Caki2 (cell line): ENCODE measurements around the gene BLCAP. TPM values are rescaled to one million over a fixed set of nuclear protein-coding genes. Genes with fewer than 3 reads are reported as not detected.
"Not testable (repeated sequence)": the region's sequence is repeated elsewhere in the genome, so short reads cannot be mapped to it uniquely, and the experiment has no call there.

Experiments used
- DNase-seq: peaks from one replicate; pipeline ENCODE4 v3.0.0-alpha.2; 2015; ENCODE audit warnings: low read depth
- in situ Hi-C: cut with HindIII; loops from 2 replicates; pipeline ENCODE4 v1.10.0; 2016; ENCODE audit warnings: low sequenced_read_pairs, low pct_unique_long_range_greater_than_20kb, mixed read lengths
- total RNA-seq: library from RNA; depleted of rRNA; stranded (reverse); fragments of >200 nt; shearing (Covaris generic); gene quantifications from 2 replicates; pipeline ENCODE4 v1.2.3, GENCODE V29; 2014; ENCODE audit warnings: low replicate concordance

The BLCAP gene
- total RNA-seq, 1 experiment from 2014 or later: 28.3 TPM

GRCh38 chr20:37559312-37560027 is 31.8 kb upstream of the BLCAP start:
- no peak for DNase-seq
- in situ Hi-C loops: no loop called here

- DNase-seq: no peak
- in situ Hi-C loops: no loop called here
These were observed 31.1 kb upstream of the BLCAP start for GRCh38 chr20:37558779-37559178.

- in situ Hi-C loops: no loop called here
- DNase-seq: no peak
These were observed 30.6 kb upstream of the BLCAP start for GRCh38 chr20:37558306-37558705.

- in situ Hi-C loops: no loop called here
- no peak for DNase-seq
These were observed 28.9 kb upstream of the BLCAP start for GRCh38 chr20:37556538-37556937.

- in situ Hi-C loops: not testable (repeated sequence)
These were observed 27.1 kb upstream of the BLCAP start for GRCh38 chr20:37554721-37555298.

GRCh38 chr20:37552415-37552814 is 24.7 kb upstream of the BLCAP start:
- in situ Hi-C loops: no loop called here
- peak; percentile 46 for DNase-seq

More at GRCh38 chr20:37554721-37555298, 27.1 kb upstream of the BLCAP start:
- not testable (repeated sequence) for DNase-seq

GRCh38 chr20:37551660-37552059 is 24.0 kb upstream of the BLCAP start:
- DNase-seq, in situ Hi-C loops: not testable (repeated sequence)

GRCh38 chr20:37550101-37550920 is 22.6 kb upstream of the BLCAP start:
- DNase-seq, in situ Hi-C loops: not testable (repeated sequence)

GRCh38 chr20:37547912-37548311 is 20.2 kb upstream of the BLCAP start:
- no peak for DNase-seq
- in situ Hi-C loops: no loop called here

GRCh38 chr20:37545516-37545915 is 17.8 kb upstream of the BLCAP start:
- DNase-seq: no peak
- in situ Hi-C loops: no loop called here

GRCh38 chr20:37544386-37544785 is 16.7 kb upstream of the BLCAP start:
- in situ Hi-C loops: no loop called here
- DNase-seq: no peak

- in situ Hi-C loops: no loop called here
- DNase-seq: no peak
These were observed 16.2 kb upstream of the BLCAP start for GRCh38 chr20:37543828-37544227.

- DNase-seq: no peak
- in situ Hi-C loops: no loop called here
These were observed 14.6 kb upstream of the BLCAP start for GRCh38 chr20:37542281-37542680.

- in situ Hi-C loops: no loop called here
- DNase-seq: no peak
These were observed 13.7 kb upstream of the BLCAP start for GRCh38 chr20:37541326-37541725.

GRCh38 chr20:37540838-37541237 is 13.2 kb upstream of the BLCAP start:
- in situ Hi-C loops, DNase-seq: not testable (repeated sequence)

GRCh38 chr20:37540001-37540400 is 12.3 kb upstream of the BLCAP start:
- no peak for DNase-seq
- in situ Hi-C loops: no loop called here

- DNase-seq: no peak
- in situ Hi-C loops: no loop called here
These were observed 11.7 kb upstream of the BLCAP start for GRCh38 chr20:37539424-37539823.

GRCh38 chr20:37538003-37538402 is 10.3 kb upstream of the BLCAP start:
- in situ Hi-C loops: no loop called here
- no peak for DNase-seq

GRCh38 chr20:37537505-37537904 is 9.8 kb upstream of the BLCAP start:
- in situ Hi-C loops: no loop called here

More at GRCh38 chr20:37537505-37537904, 9.8 kb upstream of the BLCAP start:
- no peak for DNase-seq
